K562 (cell line): ENCODE data around the gene RWDD3. TPM values are rescaled to one million over a fixed set of nuclear protein-coding genes. Genes with fewer than 3 reads are reported as not detected.

Experiments used
- ATAC-seq: fragments of 200-7000 bp; cut with Tn5 transposase; 3 replicates; pipeline ENCODE4 v1.9.1; 2020; ENCODE audit warnings: moderate library complexity
- BruUV-seq: library from RNA; stranded (reverse); fragments of 400-500 nt; replicated peaks from 2 replicates; lab custom pipeline; 2021; lab: Mats Ljungman, UMichigan
- CTCF ChIA-PET: fragments of 300-600 bp; formaldehyde crosslinking; extraction: SDS; loops from one replicate; lab custom pipeline; 2021; ENCODE audit warnings: low intra/inter-chr PET ratio; lab: Yijun Ruan, JAX
- POLR2A ChIA-PET: fragments of 300-600, 350-650 bp; sonication (Branson Sonifier 250); formaldehyde crosslinking; extraction: SDS; loops from one replicate; lab custom pipeline; 2021; ENCODE audit warnings: antibody characterized with exemption, inconsistent platforms; lab: Yijun Ruan, JAX
- DNase-seq, 4 experiments: peaks; one replicate each; pipeline versions ENCODE4 v3.0.0 to v3.0.0-alpha.2; 2011 to 2018; ENCODE audit warnings: low spot score in 3 of 4, mixed read lengths in 3 of 4; ENCODE audit errors: extremely low read depth in 1 of 4
- FAIRE-seq: peaks from 2 replicates; lab custom pipeline; 2011; peaks lifted over from hg19 to GRCh38; lab: Jason Lieb, UNC
- H2AFZ ChIP-seq: 2 replicates; pipeline ENCODE4 v1.6.0; 2011; ENCODE audit warnings: low read depth, low read length, control low read depth, inconsistent platforms
- H3K27ac ChIP-seq: fragments of 200-600 bp; 3 replicates; pipeline ENCODE4 v1.8.0; 2011; ENCODE audit warnings: low read depth, mild to moderate bottlenecking, control low read depth, inconsistent platforms, low read length, moderate library complexity, mixed read lengths; ENCODE audit errors: extremely low read depth
- H3K27me3 ChIP-seq, 2 experiments: fragments of 300-600 bp in 1 of 2; 2 replicates in 1 of 2; 3 replicates in 1 of 2; pipeline versions ENCODE4 v1.6.0 to v1.8.0; 2011; ENCODE audit warnings: inconsistent platforms in 2 of 2, low read length in 2 of 2, mild to moderate bottlenecking in 1 of 2, mixed read lengths in 1 of 2, moderate library complexity in 1 of 2; ENCODE audit not compliant: control insufficient read depth in 2 of 2, insufficient read depth in 2 of 2
- H3K36me3 ChIP-seq: fragments of 300-600 bp; 3 replicates; pipeline ENCODE4 v1.8.0; 2011; ENCODE audit warnings: mild to moderate bottlenecking, low read length, inconsistent platforms; ENCODE audit not compliant: control insufficient read depth, insufficient read depth
- H3K4me1 ChIP-seq, 2 experiments: fragments of 200-600 bp in 1 of 2; replicated peaks in 1 of 2; 2 replicates in 1 of 2; 3 replicates in 1 of 2; pipeline versions ENCODE4 v1.5.1 to v1.8.0; 2011; ENCODE audit warnings: inconsistent platforms in 2 of 2, low read length in 2 of 2, mild to moderate bottlenecking in 1 of 2, mixed read lengths in 1 of 2, moderate library complexity in 1 of 2; ENCODE audit not compliant: control insufficient read depth in 2 of 2, insufficient read depth in 2 of 2
- H3K4me2 ChIP-seq: 2 replicates; pipeline ENCODE4 v1.6.1; 2011; ENCODE audit warnings: low read length, control low read depth, inconsistent platforms, mixed read lengths; ENCODE audit not compliant: insufficient read depth
- H3K4me3 ChIP-seq: fragments of 200-600 bp; sonication (generic), shearing (Covaris generic); 2 replicates; pipeline ENCODE4 v1.5.1; 2016; ENCODE audit warnings: control low read depth, inconsistent platforms
- H3K79me2 ChIP-seq: fragments of 200-600 bp; 3 replicates; pipeline ENCODE4 v1.8.0; 2011; ENCODE audit warnings: low read length, inconsistent platforms; ENCODE audit not compliant: control insufficient read depth, insufficient read depth
- H3K9ac ChIP-seq, 2 experiments: 2 replicates each; pipeline versions ENCODE4 v1.6.0 to v1.6.1; 2011; ENCODE audit warnings: low read depth in 2 of 2, low read length in 2 of 2, control low read depth in 1 of 2, inconsistent platforms in 1 of 2, mild to moderate bottlenecking in 1 of 2, mixed read lengths in 1 of 2; ENCODE audit not compliant: insufficient read depth in 1 of 2
- H3K9me1 ChIP-seq: one replicate; pipeline ENCODE4 v1.6.0; 2011; ENCODE audit warnings: inconsistent platforms, mild to moderate bottlenecking, low read length, moderate library complexity; ENCODE audit not compliant: control insufficient read depth, insufficient read depth
- H3K9me3 ChIP-seq: replicated peaks from 2 replicates; pipeline ENCODE4 v1.5.1; 2011; ENCODE audit warnings: low read depth, low read length, inconsistent platforms; ENCODE audit not compliant: control insufficient read depth, insufficient read depth
- H4K20me1 ChIP-seq: replicated peaks from 2 replicates; pipeline ENCODE4 v1.6.1; 2011; ENCODE audit warnings: low read length, inconsistent platforms, mixed read lengths; ENCODE audit not compliant: control insufficient read depth, insufficient read depth
- GATA2 ChIP-seq: sonication (generic); formaldehyde crosslinking; IDR thresholded peaks from 2 replicates; pipeline ENCODE4 v1.4.0; 2020; ENCODE audit warnings: mild to moderate bottlenecking, missing genetic modification reagents
- HNRNPK ChIP-seq: fragments of 200-400 bp; formaldehyde crosslinking; IDR thresholded peaks from one replicate; pipeline ENCODE4 v1.6.1; 2018; ENCODE audit warnings: mild to moderate bottlenecking, low read depth, low read length; ENCODE audit not compliant: poor library complexity, severe bottlenecking
- KDM2B ChIP-seq: fragments of 250-450 bp; sonication (Bioruptor Pico); IDR thresholded peaks from 2 replicates; pipeline ENCODE4 v1.8.0; 2021; ENCODE audit warnings: mild to moderate bottlenecking, moderate library complexity
- LCOR ChIP-seq: sonication (generic); formaldehyde crosslinking; IDR thresholded peaks from 2 replicates; pipeline ENCODE4 v1.8.0; 2022; ENCODE audit warnings: mild to moderate bottlenecking, missing genetic modification reagents
- POLR2B ChIP-seq: fragments of 450-650 bp; IDR thresholded peaks from 2 replicates; pipeline ENCODE4 v1.6.1; 2018; ENCODE audit warnings: low read depth; ENCODE audit not compliant: partially characterized antibody
- SIX5 ChIP-seq, 2 experiments: IDR thresholded peaks; 2 replicates each; pipeline ENCODE4 v1.6.1; 2011; ENCODE audit warnings: low read length in 2 of 2, borderline replicate concordance in 1 of 2, low read depth in 1 of 2, mild to moderate bottlenecking in 1 of 2, moderate library complexity in 1 of 2; ENCODE audit not compliant: insufficient read depth in 1 of 2
- TOE1 ChIP-seq, 2 experiments: fragments of 450-650 bp in 1 of 2; sonication (generic) in 1 of 2; formaldehyde crosslinking in 1 of 2; IDR thresholded peaks; 2 replicates each; pipeline versions ENCODE4 v1.7.1 to v1.8.0; 2016 to 2022; ENCODE audit warnings: borderline replicate concordance in 2 of 2, mild to moderate bottlenecking in 2 of 2, antibody characterized with exemption in 1 of 2, inconsistent platforms in 1 of 2, low read depth in 1 of 2, missing genetic modification reagents in 1 of 2, moderate library complexity in 1 of 2
- ZNF121 ChIP-seq: sonication (generic); formaldehyde crosslinking; conservative IDR thresholded peaks from 2 replicates; pipeline ENCODE4 v1.8.0; 2022; ENCODE audit warnings: missing genetic modification reagents
- ZNF324 ChIP-seq: fragments of 250-450 bp; sonication (Bioruptor Pico); IDR thresholded peaks from 2 replicates; pipeline ENCODE4 v1.4.0; 2020; ENCODE audit warnings: mild to moderate bottlenecking
- ZNF79 ChIP-seq: fragments of 250-450 bp; sonication (Bioruptor Pico); IDR thresholded peaks from 2 replicates; pipeline ENCODE4 v1.4.0; 2020; ENCODE audit warnings: low read depth, mild to moderate bottlenecking, moderate library complexity
- WGBS: fragments of 100-300 bp; shearing (Covaris generic); methylation state at CpG from one replicate; pipeline ENCODE4 v1.1.6; 2016; ENCODE audit warnings: low coverage, mixed read lengths; ENCODE audit not compliant: insufficient coverage; ENCODE audit errors: missing lambda C conversion rate; 5-methylcytosine and 5-hydroxymethylcytosine counted together
- in situ Hi-C: fragments of 300-500 bp; cut with MboI; formaldehyde crosslinking; loops from 4 replicates; pipeline ENCODE4 v1.15.0; 2018; ENCODE audit warnings: inconsistent platforms, mixed read lengths
- intact Hi-C: fragments of 100-400 bp; cut with micrococcal nuclease; formaldehyde crosslinking; loops from 2 replicates; pipeline ENCODE4 v1.14.2; 2022
- polyA plus RNA-seq, 8 experiments: library from polyadenylated mRNA; depleted of rRNA in 4 of 8; stranded (reverse) in 5 of 8; unstranded in 3 of 8; fragments of >200 nt; fragmentation: Nextera tagmentation in 2 of 8; fragmentation: Illumina TruSeq in 1 of 8; extraction: Ambion mirVana in 2 of 8; extraction: Trizol in 1 of 8; gene quantifications; 2 replicates each; pipeline versions ENCODE4 v1.2.1 to v1.2.3, GENCODE V29; 2011 to 2014; ENCODE audit warnings: inconsistent platforms in 1 of 8, missing spikeins in 1 of 8
- total RNA-seq, 7 experiments: library from RNA; depleted of rRNA in 6 of 7; stranded (reverse); fragments of >200 nt in 6 of 7; fragmentation: Illumina TruSeq in 2 of 7; extraction: Trizol in 2 of 7; gene quantifications; 2 replicates each; pipeline versions ENCODE4 v1.2.1 to v1.2.3, GENCODE V29; 2011 to 2021; ENCODE audit warnings: low replicate concordance in 1 of 7
- TF ChIP-seq, protein P1 (sequence below): fragments of 450-650 bp; formaldehyde crosslinking; IDR thresholded peaks from 2 replicates; pipeline ENCODE4 v1.4.0; 2020; ENCODE audit warnings: mild to moderate bottlenecking, mixed read lengths
- TF ChIP-seq, protein P2 (sequence below), 2 experiments: fragments of 450-650 bp; IDR thresholded peaks; 2 replicates each; pipeline ENCODE4 v1.6.1; 2016; ENCODE audit warnings: mild to moderate bottlenecking in 2 of 2, borderline replicate concordance in 1 of 2, low read depth in 1 of 2, moderate library complexity in 1 of 2

Gene RWDD3
- total and polyA plus RNA-seq, 9 of the 15 experiments (the other 6 are each of a cell fraction or from before 2014, with no cell fraction given): 21.6 to 65.0 (median 34.9) TPM

DNA sequence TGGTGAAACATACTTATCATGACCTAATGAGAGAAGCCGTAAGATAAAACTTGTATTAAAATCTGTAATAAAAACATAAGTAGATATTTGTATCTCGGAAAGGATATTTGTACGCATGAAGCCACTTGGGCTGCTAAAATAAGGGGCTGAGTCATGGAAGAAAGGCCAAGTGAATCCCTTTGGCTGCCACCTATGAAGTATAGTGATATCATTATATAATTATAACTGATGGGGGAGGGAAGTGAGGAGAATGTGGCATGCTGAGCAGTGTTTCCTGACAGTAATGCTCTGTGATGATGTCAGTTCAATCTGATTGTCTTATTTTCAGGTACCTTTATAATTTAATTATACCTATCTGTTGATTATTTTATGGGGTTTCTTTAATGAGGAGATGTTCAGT, 13.6 kb downstream of the RWDD3 start:
- POLR2A ChIA-PET: no interaction called here
- TF ChIP-seq, protein P1, sequence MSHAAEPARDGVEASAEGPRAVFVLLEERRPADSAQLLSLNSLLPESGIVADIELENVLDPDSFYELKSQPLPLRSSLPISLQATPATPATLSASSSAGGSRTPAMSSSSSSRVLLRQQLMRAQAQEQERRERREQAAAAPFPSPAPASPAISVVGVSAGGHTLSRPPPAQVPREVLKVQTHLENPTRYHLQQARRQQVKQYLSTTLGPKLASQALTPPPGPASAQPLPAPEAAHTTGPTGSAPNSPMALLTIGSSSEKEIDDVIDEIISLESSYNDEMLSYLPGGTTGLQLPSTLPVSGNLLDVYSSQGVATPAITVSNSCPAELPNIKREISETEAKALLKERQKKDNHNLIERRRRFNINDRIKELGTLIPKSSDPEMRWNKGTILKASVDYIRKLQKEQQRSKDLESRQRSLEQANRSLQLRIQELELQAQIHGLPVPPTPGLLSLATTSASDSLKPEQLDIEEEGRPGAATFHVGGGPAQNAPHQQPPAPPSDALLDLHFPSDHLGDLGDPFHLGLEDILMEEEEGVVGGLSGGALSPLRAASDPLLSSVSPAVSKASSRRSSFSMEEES (CRISPR knock-in tag): no peak
- TF ChIP-seq ZNF121 (CRISPR knock-in tag) (no peak), ZNF324 (CRISPR knock-in tag) (no peak), SIX5 (IDR thresholded peaks at IDR 0.05; ENCODE audit: borderline replicate concordance in 1 of 2, insufficient read depth in 1 of 2, low read depth in 1 of 2, low read length in 2 of 2) (no peak), TOE1 (IDR thresholded peaks at IDR 0.05; ENCODE audit: borderline replicate concordance) (no peak), TOE1 (CRISPR knock-in tag; IDR thresholded peaks at IDR 0.05; ENCODE audit: borderline replicate concordance, low read depth) (no peak), GATA2 (CRISPR knock-in tag) (no peak), POLR2B (no peak), ZNF79 (CRISPR knock-in tag) (no peak), KDM2B (no peak), HNRNPK (no peak), LCOR (CRISPR knock-in tag) (no peak)
- TF ChIP-seq, protein P2, sequence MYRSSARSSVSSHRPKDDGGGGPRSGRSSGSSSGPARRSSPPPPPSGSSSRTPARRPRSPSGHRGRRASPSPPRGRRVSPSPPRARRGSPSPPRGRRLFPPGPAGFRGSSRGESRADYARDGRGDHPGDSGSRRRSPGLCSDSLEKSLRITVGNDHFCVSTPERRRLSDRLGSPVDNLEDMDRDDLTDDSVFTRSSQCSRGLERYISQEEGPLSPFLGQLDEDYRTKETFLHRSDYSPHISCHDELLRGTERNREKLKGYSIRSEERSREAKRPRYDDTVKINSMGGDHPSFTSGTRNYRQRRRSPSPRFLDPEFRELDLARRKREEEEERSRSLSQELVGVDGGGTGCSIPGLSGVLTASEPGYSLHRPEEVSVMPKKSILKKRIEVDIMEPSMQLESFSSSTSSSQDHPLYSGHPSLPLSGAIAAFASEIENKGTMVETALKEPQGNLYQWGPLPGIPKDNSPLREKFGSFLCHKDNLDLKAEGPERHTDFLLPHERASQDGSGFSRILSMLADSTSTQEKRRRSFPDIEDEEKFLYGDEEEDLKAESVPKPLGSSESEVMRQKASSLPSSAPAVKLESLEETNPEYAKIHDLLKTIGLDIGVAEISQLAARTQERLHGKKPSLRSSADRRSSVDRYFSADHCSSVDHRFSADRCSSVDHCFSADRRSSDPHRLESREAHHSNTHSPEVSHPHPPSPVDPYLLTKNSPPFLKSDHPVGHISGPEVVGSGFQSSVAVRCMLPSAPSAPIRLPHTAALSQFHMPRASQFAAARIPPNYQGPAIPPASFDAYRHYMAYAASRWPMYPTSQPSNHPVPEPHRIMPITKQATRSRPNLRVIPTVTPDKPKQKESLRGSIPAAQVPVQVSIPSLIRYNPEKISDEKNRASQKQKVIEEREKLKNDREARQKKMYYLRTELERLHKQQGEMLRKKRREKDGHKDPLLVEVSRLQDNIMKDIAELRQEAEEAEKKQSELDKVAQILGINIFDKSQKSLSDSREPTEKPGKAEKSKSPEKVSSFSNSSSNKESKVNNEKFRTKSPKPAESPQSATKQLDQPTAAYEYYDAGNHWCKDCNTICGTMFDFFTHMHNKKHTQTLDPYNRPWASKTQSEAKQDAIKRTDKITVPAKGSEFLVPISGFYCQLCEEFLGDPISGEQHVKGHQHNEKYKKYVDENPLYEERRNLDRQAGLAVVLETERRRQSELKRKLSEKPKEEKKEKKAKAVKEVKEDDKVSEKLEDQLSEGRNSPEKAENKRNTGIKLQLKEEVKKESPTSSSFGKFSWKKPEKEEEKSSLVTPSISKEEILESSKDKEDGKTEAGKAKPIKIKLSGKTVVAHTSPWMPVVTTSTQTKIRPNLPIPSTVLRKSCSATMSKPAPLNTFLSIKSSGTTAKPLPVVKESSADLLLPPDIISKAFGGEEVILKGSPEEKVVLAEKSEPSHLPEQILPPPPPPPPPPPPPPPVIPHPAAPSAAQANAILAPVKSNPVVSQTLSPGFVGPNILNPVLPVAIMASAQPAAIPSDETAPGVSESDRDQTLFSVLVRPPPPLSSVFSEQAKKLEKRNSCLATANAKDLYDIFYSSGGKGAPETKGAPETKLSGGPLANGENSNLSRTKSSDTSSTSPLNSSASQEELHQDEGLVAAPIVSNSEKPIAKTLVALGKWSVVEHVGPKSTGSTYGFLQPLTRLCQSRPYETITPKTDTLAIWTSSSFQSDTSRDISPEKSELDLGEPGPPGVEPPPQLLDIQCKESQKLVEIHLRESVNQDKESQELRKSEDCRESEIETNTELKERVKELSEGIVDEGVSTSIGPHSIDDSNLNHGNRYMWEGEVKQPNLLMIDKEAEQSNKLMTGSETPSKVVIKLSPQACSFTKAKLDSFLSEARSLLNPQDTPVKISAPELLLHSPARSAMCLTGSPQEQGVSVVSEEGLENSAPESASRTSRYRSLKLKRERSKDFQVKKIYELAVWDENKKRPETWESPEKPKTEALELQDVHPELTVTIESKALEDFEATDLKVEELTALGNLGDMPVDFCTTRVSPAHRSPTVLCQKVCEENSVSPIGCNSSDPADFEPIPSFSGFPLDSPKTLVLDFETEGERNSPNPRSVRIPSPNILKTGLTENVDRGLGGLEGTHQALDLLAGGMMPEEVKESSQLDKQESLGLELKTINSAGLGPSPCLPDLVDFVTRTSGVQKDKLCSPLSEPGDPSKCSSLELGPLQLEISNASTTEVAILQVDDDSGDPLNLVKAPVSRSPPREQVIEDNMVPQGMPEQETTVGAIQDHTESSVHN (IDR thresholded peaks at IDR 0.05; ENCODE audit: borderline replicate concordance in 1 of 2, low read depth in 1 of 2): no peak

More for the DNA sequence above, 13.6 kb downstream of the RWDD3 start:
- H3K27ac ChIP-seq: no peak overlapping the region
- peaks cover 29% of the 10 kb centered on the region for H3K36me3 ChIP-seq
- H3K4me2 ChIP-seq: no peak overlapping the region
- H3K9me1 ChIP-seq: no peaks in the 10 kb centered on the region
- H3K27me3 ChIP-seq: no peaks in the 10 kb centered on the region
- H3K9me3 ChIP-seq: no peaks in the 10 kb centered on the region
- DNase-seq: no peak
- CTCF ChIA-PET: no interaction called here
- 96% methylated on average over 3 of the region's 3 CpGs for WGBS
- in situ Hi-C loops (loop anchor here (10.0 kb wide), 1 partner anchor 393 kb away; no protein-coding TSS in a partner anchor), intact Hi-C loops (no loop called here)
- no peaks in the 10 kb centered on the region for H4K20me1 ChIP-seq
- no peak overlapping the region for H3K9ac ChIP-seq
- no peak overlapping the region for H3K4me3 ChIP-seq
- no peak for ATAC-seq
- no peak for FAIRE-seq
- BruUV-seq: no TSS peak
- H3K79me2 ChIP-seq: 0 out of 3 replicates have a peak, but pooled peaks cover 3% of the 10 kb centered on the region
- 0 out of 5 replicates have a peak, but pooled peaks cover 0 to 2% of the 10 kb centered on the region in 2 experiments for H3K4me1 ChIP-seq
- no peak overlapping the region for H2AFZ ChIP-seq
